ENCODE results near the gene SF3B2.

GRCh38 chr11:66100272-66101065 is 48.3 kb downstream of the SF3B2 start:
- TF ChIP-seq EZH2phosphoT487 (IDR thresholded peaks at IDR 0.05; ENCODE audit: borderline replicate concordance, low read depth, low read length) (no peak), CTCF (conservative IDR thresholded peaks at IDR 0.05; ENCODE audit: low read length) (no peak)

Measured in OCI-LY7 (cell line).